NB4 (cell line): ENCODE measurements around the gene ASB2.

Experiments used
- DNase-seq: peaks from one replicate; pipeline ENCODE4 v3.0.0; 2010; ENCODE audit warnings: low read depth
- H3K4me3 ChIP-seq: one replicate; pipeline ENCODE4 v1.5.1; 2011; ENCODE audit warnings: mild to moderate bottlenecking, low read depth, low read length, moderate library complexity
- CTCF ChIP-seq: IDR thresholded peaks from one replicate; pipeline ENCODE4 v1.5.1; 2012; ENCODE audit warnings: low read depth, low read length
- MAX ChIP-seq: IDR thresholded peaks from 2 replicates; pipeline ENCODE4 v1.6.1; 2011; ENCODE audit warnings: low read depth, low read length
- MYC ChIP-seq: IDR thresholded peaks from 2 replicates; pipeline ENCODE4 v1.6.1; 2011; ENCODE audit warnings: low read depth, low read length
- POLR2A ChIP-seq: IDR thresholded peaks from 2 replicates; pipeline ENCODE4 v1.6.1; 2011; ENCODE audit warnings: mild to moderate bottlenecking; ENCODE audit not compliant: insufficient read length; ENCODE audit errors: extremely low read depth

Gene ASB2

GRCh38 chr14:93970965-93971634, 5.3 kb downstream of the ASB2 start:
- peak; percentile 64 for DNase-seq
- no peak for TF ChIP-seq POLR2A
- no peak for TF ChIP-seq MYC
- no peak for TF ChIP-seq CTCF
- TF ChIP-seq MAX, result no peak
- peak overlapping the region; percentile 48 for H3K4me3 ChIP-seq

- peak overlapping the region; percentile 48 for H3K4me3 ChIP-seq
- TF ChIP-seq MAX, result peak; percentile 86
- peak; percentile 56 for TF ChIP-seq CTCF
- no peak for TF ChIP-seq POLR2A
- no peak for TF ChIP-seq MYC
- peak; percentile 67 for DNase-seq
Observed at GRCh38 chr14:93970585-93970964, 5.8 kb downstream of the ASB2 start.

- no peak for DNase-seq
- no peak for TF ChIP-seq POLR2A
- TF ChIP-seq MYC, result no peak
- TF ChIP-seq MAX, result no peak
- TF ChIP-seq CTCF, result no peak
- H3K4me3 ChIP-seq, result no peak overlapping the region
Observed at GRCh38 chr14:93969082-93969828, 7.1 kb downstream of the ASB2 start.

GRCh38 chr14:93967637-93968250, 8.6 kb downstream of the ASB2 start:
- no peak overlapping the region for H3K4me3 ChIP-seq
- no peak for TF ChIP-seq POLR2A
- TF ChIP-seq CTCF, result no peak
- no peak for TF ChIP-seq MYC
- TF ChIP-seq MAX, result peak; percentile 39; the same call in 1 of the 2 replicates
- DNase-seq, result peak; percentile 78

- DNase-seq, result no peak
- H3K4me3 ChIP-seq, result no peak overlapping the region
- TF ChIP-seq MYC, result no peak
- no peak for TF ChIP-seq POLR2A
- no peak for TF ChIP-seq CTCF
- TF ChIP-seq MAX, result no peak
Observed at GRCh38 chr14:93965946-93966474, 10.4 kb downstream of the ASB2 start.
